ENCODE results near the gene SNIP1. TPM values are rescaled to one million over a fixed set of nuclear protein-coding genes. Genes with fewer than 3 reads are reported as not detected.
"Not testable (repeated sequence)": the region's sequence is repeated elsewhere in the genome, so short reads cannot be mapped to it uniquely, and the experiment has no call there.

Gene SNIP1
- total RNA-seq, 1 experiment from 2014 or later = 15.1 TPM

DNA sequence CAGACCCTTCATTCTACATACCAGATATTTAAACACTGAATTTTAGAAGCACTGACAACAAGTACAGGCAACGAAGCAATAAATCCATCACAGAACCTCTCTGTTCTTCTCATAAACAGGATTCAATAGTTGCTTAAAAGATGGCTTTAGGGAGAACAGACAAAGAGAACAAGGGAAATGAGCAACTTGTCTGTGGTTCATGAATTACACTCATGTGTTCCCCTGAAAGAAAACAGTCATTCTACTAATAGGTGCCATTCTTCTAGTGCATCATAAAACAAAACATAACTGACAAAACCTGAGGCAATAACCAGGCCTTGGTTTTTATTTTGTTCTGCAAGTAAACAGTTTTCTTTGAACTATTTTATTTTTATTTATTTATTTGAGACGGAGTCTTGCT is 34.8 kb upstream of the SNIP1 start:
- no peak overlapping the region for H3K14ac ChIP-seq (ENCODE audit: insufficient read depth, low read length)
- H2BK15ac ChIP-seq (ENCODE audit: low read depth, low read length) = no peak overlapping the region
- no CpG with 5 or more reads among the region's 2 CpGs for WGBS (ENCODE audit: extremely low coverage, insufficient read length, low lambda C conversion rate)
- Mint-ChIP-seq H3K4me1 (peaks cover 0 to 1% of the 10 kb centered on the region in 2 experiments; a peak in 1 of 4 replicates), H3K4me3 (no peak overlapping the region), H3K27ac (no peak overlapping the region), H3K9me3 (no peaks in the 10 kb centered on the region), H3K27me3 (ENCODE audit: low read depth) (no peaks in the 10 kb centered on the region), H3K36me3 (ENCODE audit: insufficient read depth in 1 of 3, low read depth in 3 of 3) (peaks cover 41 to 78% (median 73%) of the 10 kb centered on the region in 3 experiments; a peak in 6 of 7 replicates)
- no peak overlapping the region for H3K27ac ChIP-seq (ENCODE audit: insufficient read length, low read depth, low read length)
- no peak overlapping the region for H2BK20ac ChIP-seq (ENCODE audit: low read depth, low read length, poor library complexity, severe bottlenecking)
- no peak for DNase-seq
- no peak overlapping the region for H2AK5ac ChIP-seq (ENCODE audit: insufficient read length, low read length)
- H3K18ac ChIP-seq (ENCODE audit: insufficient read length, low read depth, low read length) = no peak overlapping the region
- no peak overlapping the region for H4K5ac ChIP-seq (ENCODE audit: insufficient read length, low read depth, low read length)
- no peak overlapping the region for H3T11ph ChIP-seq (ENCODE audit: low read length)
- H3K23me2 ChIP-seq (ENCODE audit: insufficient read length, low read depth, low read length, poor library complexity, severe bottlenecking) = no peaks in the 10 kb centered on the region
- peaks cover 6% of the 10 kb centered on the region; the same call in 1 of the 2 replicates for H3K79me2 ChIP-seq (ENCODE audit: insufficient read depth, low read length)
- H3K56ac ChIP-seq (ENCODE audit: insufficient read length, low read depth, low read length) = no peak overlapping the region
- no peaks in the 10 kb centered on the region for H3K9me3 ChIP-seq (ENCODE audit: control insufficient read depth, low read depth, low read length)
- no peak overlapping the region for H2AFZ ChIP-seq (ENCODE audit: low read length)
- no peak overlapping the region for H3K4me2 ChIP-seq (ENCODE audit: insufficient read depth, insufficient read length, low read length)
- no peaks in the 10 kb centered on the region for H3K27me3 ChIP-seq (ENCODE audit: insufficient read depth, low read length)
- H2BK120ac ChIP-seq (ENCODE audit: low read depth, low read length, poor library complexity, severe bottlenecking) = no peak overlapping the region
- H2BK12ac ChIP-seq (ENCODE audit: insufficient read length, low read depth, low read length) = no peak overlapping the region
- H4K91ac ChIP-seq (ENCODE audit: insufficient read length, low read depth, low read length) = no peak overlapping the region
- TF ChIP-seq, protein P1, sequence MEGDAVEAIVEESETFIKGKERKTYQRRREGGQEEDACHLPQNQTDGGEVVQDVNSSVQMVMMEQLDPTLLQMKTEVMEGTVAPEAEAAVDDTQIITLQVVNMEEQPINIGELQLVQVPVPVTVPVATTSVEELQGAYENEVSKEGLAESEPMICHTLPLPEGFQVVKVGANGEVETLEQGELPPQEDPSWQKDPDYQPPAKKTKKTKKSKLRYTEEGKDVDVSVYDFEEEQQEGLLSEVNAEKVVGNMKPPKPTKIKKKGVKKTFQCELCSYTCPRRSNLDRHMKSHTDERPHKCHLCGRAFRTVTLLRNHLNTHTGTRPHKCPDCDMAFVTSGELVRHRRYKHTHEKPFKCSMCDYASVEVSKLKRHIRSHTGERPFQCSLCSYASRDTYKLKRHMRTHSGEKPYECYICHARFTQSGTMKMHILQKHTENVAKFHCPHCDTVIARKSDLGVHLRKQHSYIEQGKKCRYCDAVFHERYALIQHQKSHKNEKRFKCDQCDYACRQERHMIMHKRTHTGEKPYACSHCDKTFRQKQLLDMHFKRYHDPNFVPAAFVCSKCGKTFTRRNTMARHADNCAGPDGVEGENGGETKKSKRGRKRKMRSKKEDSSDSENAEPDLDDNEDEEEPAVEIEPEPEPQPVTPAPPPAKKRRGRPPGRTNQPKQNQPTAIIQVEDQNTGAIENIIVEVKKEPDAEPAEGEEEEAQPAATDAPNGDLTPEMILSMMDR (conservative IDR thresholded peaks at IDR 0.05) = no peak
- no peaks in the 10 kb centered on the region for H3K4me1 ChIP-seq (ENCODE audit: insufficient read depth, low read length)
- no peak overlapping the region for H3K4ac ChIP-seq (ENCODE audit: low read depth, low read length)
- no peaks in the 10 kb centered on the region for H4K20me1 ChIP-seq (ENCODE audit: control insufficient read depth, insufficient read depth, insufficient read length)
- no peak overlapping the region for H3K23ac ChIP-seq (ENCODE audit: insufficient read length, low read depth, low read length)
- H4K8ac ChIP-seq (replicated peaks; ENCODE audit: insufficient read length, low read depth, low read length) = no peak overlapping the region
- no peak overlapping the region for H3K9ac ChIP-seq (ENCODE audit: extremely low read depth, insufficient read length, low read length)
- H2BK5ac ChIP-seq (ENCODE audit: insufficient read length, low read length) = no peak overlapping the region
- no peaks in the 10 kb centered on the region for H3K79me1 ChIP-seq (ENCODE audit: insufficient read depth, low read depth, low read length, poor library complexity, severe bottlenecking)

DNA sequence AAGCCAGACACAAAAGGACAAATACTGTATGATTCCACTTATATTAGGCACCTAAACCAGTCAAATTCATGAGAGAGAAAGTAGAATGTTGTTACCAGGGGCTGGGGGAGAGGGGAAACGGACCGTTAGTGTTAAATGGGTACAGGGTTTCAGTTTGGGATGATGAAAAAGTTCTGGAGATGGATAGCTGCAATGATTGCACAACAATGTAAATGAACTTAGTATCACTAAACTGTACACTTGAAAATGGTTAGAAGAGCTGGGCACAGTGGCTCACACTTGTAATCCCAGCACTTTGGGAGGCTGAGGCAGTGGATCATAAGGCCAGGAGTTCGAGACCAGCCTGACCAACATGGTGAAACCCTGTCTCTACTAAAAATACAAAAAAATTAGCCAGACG is 30.5 kb upstream of the SNIP1 start:
- H3K14ac ChIP-seq (ENCODE audit: insufficient read depth, low read length); H2BK20ac ChIP-seq (ENCODE audit: low read depth, low read length, poor library complexity, severe bottlenecking); H3K79me2 ChIP-seq (ENCODE audit: insufficient read depth, low read length); H3K9me3 Mint-ChIP-seq; H3K27ac ChIP-seq (ENCODE audit: insufficient read length, low read depth, low read length); H4K5ac ChIP-seq (ENCODE audit: insufficient read length, low read depth, low read length); H3K9me3 ChIP-seq (ENCODE audit: control insufficient read depth, low read depth, low read length); H3K4me3 Mint-ChIP-seq; H3K27me3 Mint-ChIP-seq (ENCODE audit: low read depth); H3K4me2 ChIP-seq (ENCODE audit: insufficient read depth, insufficient read length, low read length); H2AK5ac ChIP-seq (ENCODE audit: insufficient read length, low read length); H3K27me3 ChIP-seq (ENCODE audit: insufficient read depth, low read length); H3K79me1 ChIP-seq (ENCODE audit: insufficient read depth, low read depth, low read length, poor library complexity, severe bottlenecking); H3K9ac ChIP-seq (ENCODE audit: extremely low read depth, insufficient read length, low read length); H4K91ac ChIP-seq (ENCODE audit: insufficient read length, low read depth, low read length); H4K20me1 ChIP-seq (ENCODE audit: control insufficient read depth, insufficient read depth, insufficient read length); H2AFZ ChIP-seq (ENCODE audit: low read length); H3K4ac ChIP-seq (ENCODE audit: low read depth, low read length); H3K4me1 ChIP-seq (ENCODE audit: insufficient read depth, low read length); H3T11ph ChIP-seq (ENCODE audit: low read length); H2BK5ac ChIP-seq (ENCODE audit: insufficient read length, low read length); H2BK120ac ChIP-seq (ENCODE audit: low read depth, low read length, poor library complexity, severe bottlenecking); DNase-seq; H3K4me1 Mint-ChIP-seq; H3K18ac ChIP-seq (ENCODE audit: insufficient read length, low read depth, low read length); H3K56ac ChIP-seq (ENCODE audit: insufficient read length, low read depth, low read length); H2BK15ac ChIP-seq (ENCODE audit: low read depth, low read length); H4K8ac ChIP-seq (replicated peaks; ENCODE audit: insufficient read length, low read depth, low read length); H3K27ac Mint-ChIP-seq; H2BK12ac ChIP-seq (ENCODE audit: insufficient read length, low read depth, low read length); H3K23ac ChIP-seq (ENCODE audit: insufficient read length, low read depth, low read length); H3K23me2 ChIP-seq (ENCODE audit: insufficient read length, low read depth, low read length, poor library complexity, severe bottlenecking): not testable (repeated sequence)
- WGBS (ENCODE audit: extremely low coverage, insufficient read length, low lambda C conversion rate) = no CpG with 5 or more reads among the region's 4 CpGs
- H3K36me3 Mint-ChIP-seq (ENCODE audit: insufficient read depth in 1 of 3, low read depth in 3 of 3) = peaks cover 41 to 82% (median 78%) of the 10 kb centered on the region in 3 experiments; a peak in 6 of 7 replicates

Data from H9 (cell line).